HepG2 (cell line): ENCODE results near the gene MIB2. TPM values are rescaled to one million over a fixed set of nuclear protein-coding genes. Genes with fewer than 3 reads are reported as not detected.
"Not testable (repeated sequence)": the region's sequence is repeated elsewhere in the genome, so short reads cannot be mapped to it uniquely, and the experiment has no call there.

Source experiments
- ATAC-seq: fragments of 200-7000 bp; cut with Tn5 transposase; 3 replicates; pipeline ENCODE4 v1.9.1; 2020; ENCODE audit warnings: mild to moderate bottlenecking, moderate library complexity
- BruUV-seq: library from RNA; stranded (reverse); fragments of 400-500 nt; replicated peaks from 2 replicates; lab custom pipeline; 2021; lab: Mats Ljungman, UMichigan
- CTCF ChIA-PET: fragments of 300-600 bp; formaldehyde crosslinking; extraction: SDS; loops from one replicate; lab custom pipeline; 2021; ENCODE audit warnings: low total read pairs, inconsistent platforms, low intra/inter-chr PET ratio; lab: Yijun Ruan, JAX
- POLR2A ChIA-PET: fragments of 350-600 bp; sonication (Branson Sonifier 250); formaldehyde crosslinking; loops from one replicate; lab custom pipeline; 2020; ENCODE audit warnings: antibody characterized with exemption, inconsistent platforms; lab: Yijun Ruan, JAX
- DNase-seq: peaks from one replicate; pipeline ENCODE4 v3.0.0-alpha.2; 2015; ENCODE audit warnings: low spot score
- FAIRE-seq: peaks from 3 replicates; lab custom pipeline; 2011; peaks lifted over from hg19 to GRCh38; lab: Jason Lieb, UNC
- H2AFZ ChIP-seq: one replicate; pipeline ENCODE4 v1.6.1; 2011; ENCODE audit warnings: low read length, inconsistent platforms
- H3K27ac ChIP-seq: fragments of 300-600 bp; 3 replicates; pipeline ENCODE4 v1.8.0; 2011; ENCODE audit warnings: mixed run types, mild to moderate bottlenecking, mixed read lengths, low read length, inconsistent platforms; ENCODE audit not compliant: insufficient read depth; ENCODE audit errors: extremely low read length
- H3K27me3 ChIP-seq, 2 experiments: fragments of 200-600 bp in 1 of 2; 2 replicates in 1 of 2; 3 replicates in 1 of 2; pipeline versions ENCODE4 v1.6.0 to v1.8.0; 2011; ENCODE audit warnings: low read length in 2 of 2, mild to moderate bottlenecking in 2 of 2, moderate library complexity in 2 of 2, inconsistent platforms in 1 of 2; ENCODE audit not compliant: insufficient read depth in 2 of 2, control insufficient read depth in 1 of 2
- H3K36me3 ChIP-seq, 2 experiments: fragments of 200-600 bp in 1 of 2; replicated peaks in 1 of 2; 2 replicates in 1 of 2; 3 replicates in 1 of 2; pipeline versions ENCODE4 v1.5.1 to v1.8.0; 2011; ENCODE audit warnings: low read length in 2 of 2, inconsistent platforms in 1 of 2; ENCODE audit not compliant: insufficient read depth in 2 of 2, control insufficient read depth in 1 of 2
- H3K4me1 ChIP-seq: 2 replicates; pipeline ENCODE4 v1.5.1; 2012; ENCODE audit warnings: low read length, inconsistent platforms; ENCODE audit not compliant: insufficient read depth
- H3K4me2 ChIP-seq: 2 replicates; pipeline ENCODE4 v1.6.0; 2011; ENCODE audit warnings: low read depth, low read length, inconsistent platforms
- H3K4me3 ChIP-seq, 3 experiments: fragments of 200-600 bp in 1 of 3; sonication (generic), shearing (Covaris generic) in 1 of 3; replicated peaks in 1 of 3; 2 replicates each; pipeline ENCODE4 v1.5.1; 2011 to 2016; ENCODE audit warnings: low read length in 3 of 3, inconsistent platforms in 2 of 3, low read depth in 2 of 3, mild to moderate bottlenecking in 2 of 3, control low read depth in 1 of 3, mixed read lengths in 1 of 3; ENCODE audit not compliant: insufficient read depth in 1 of 3
- H3K79me2 ChIP-seq: one replicate; pipeline ENCODE4 v1.6.1; 2011; ENCODE audit warnings: low read length, inconsistent platforms; ENCODE audit not compliant: insufficient read depth
- H3K9ac ChIP-seq: 2 replicates; pipeline ENCODE4 v1.6.0; 2011; ENCODE audit warnings: mild to moderate bottlenecking, low read depth, low read length, inconsistent platforms; ENCODE audit not compliant: insufficient read depth
- H3K9me3 ChIP-seq: 2 replicates; pipeline ENCODE4 v1.5.1; 2012; ENCODE audit warnings: mild to moderate bottlenecking, low read length
- H4K20me1 ChIP-seq: 2 replicates; pipeline ENCODE4 v1.6.0; 2011; ENCODE audit warnings: inconsistent platforms, mild to moderate bottlenecking, low read length, moderate library complexity; ENCODE audit not compliant: insufficient read depth
- WGBS: methylation state at CpG from one replicate; pipeline ENCODE4 v1.1.6; 2017; ENCODE audit warnings: low lambda C conversion rate; 5-methylcytosine and 5-hydroxymethylcytosine counted together
- in situ Hi-C: cut with HindIII; loops from 2 replicates; pipeline ENCODE4 v1.10.0; 2017; ENCODE audit warnings: low pct_unique_long_range_greater_than_20kb; ENCODE audit not compliant: extremely low pct_ligation_motif_present
- intact Hi-C: fragments of 100-400 bp; cut with micrococcal nuclease; formaldehyde crosslinking; loops from one replicate; pipeline ENCODE4 v1.10.0; 2022; ENCODE audit not compliant: unreplicated experiment
- polyA plus RNA-seq, 8 experiments: library from polyadenylated mRNA; depleted of rRNA in 3 of 8; stranded (reverse) in 7 of 8; unstranded in 1 of 8; fragments of >200 nt; fragmentation: Illumina TruSeq in 4 of 8; extraction: Trizol in 4 of 8; gene quantifications; 2 replicates each; pipeline versions ENCODE4 v1.2.1 to v1.2.3, GENCODE V29; 2011 to 2016; ENCODE audit warnings: low read depth in 4 of 8, missing spikeins in 1 of 8, mixed read lengths in 1 of 8; ENCODE audit not compliant: insufficient read depth in 1 of 8
- total RNA-seq, 5 experiments: library from RNA; depleted of rRNA; stranded (reverse); fragments of >200 nt; fragmentation: Illumina TruSeq; extraction: Trizol; gene quantifications; 2 replicates each; pipeline ENCODE4 v1.2.3, GENCODE V29; 2016; ENCODE audit warnings: low read depth in 1 of 5

The MIB2 gene
- total and polyA plus RNA-seq, 2 of the 13 experiments (the other 11 are each of a cell fraction or from before 2014, with no cell fraction given): 19.9 to 30.4 TPM

- ATAC-seq, H3K4me3 ChIP-seq, H3K4me1 ChIP-seq, intact Hi-C loops, H3K27me3 ChIP-seq, BruUV-seq, H3K79me2 ChIP-seq, H3K36me3 ChIP-seq, FAIRE-seq, in situ Hi-C loops, H3K9me3 ChIP-seq, H3K4me2 ChIP-seq, POLR2A ChIA-PET, H2AFZ ChIP-seq, DNase-seq, H4K20me1 ChIP-seq, H3K9ac ChIP-seq, H3K27ac ChIP-seq, CTCF ChIA-PET: not testable (repeated sequence)
- no CpG with 5 or more reads among the region's 16 CpGs for WGBS
Observed at GRCh38 chr1:1639368-1639767, 24.1 kb downstream of the MIB2 start.

- intact Hi-C loops, POLR2A ChIA-PET: not testable (repeated sequence)
Observed at GRCh38 chr1:1640081-1640480, 24.8 kb downstream of the MIB2 start.

DNA sequence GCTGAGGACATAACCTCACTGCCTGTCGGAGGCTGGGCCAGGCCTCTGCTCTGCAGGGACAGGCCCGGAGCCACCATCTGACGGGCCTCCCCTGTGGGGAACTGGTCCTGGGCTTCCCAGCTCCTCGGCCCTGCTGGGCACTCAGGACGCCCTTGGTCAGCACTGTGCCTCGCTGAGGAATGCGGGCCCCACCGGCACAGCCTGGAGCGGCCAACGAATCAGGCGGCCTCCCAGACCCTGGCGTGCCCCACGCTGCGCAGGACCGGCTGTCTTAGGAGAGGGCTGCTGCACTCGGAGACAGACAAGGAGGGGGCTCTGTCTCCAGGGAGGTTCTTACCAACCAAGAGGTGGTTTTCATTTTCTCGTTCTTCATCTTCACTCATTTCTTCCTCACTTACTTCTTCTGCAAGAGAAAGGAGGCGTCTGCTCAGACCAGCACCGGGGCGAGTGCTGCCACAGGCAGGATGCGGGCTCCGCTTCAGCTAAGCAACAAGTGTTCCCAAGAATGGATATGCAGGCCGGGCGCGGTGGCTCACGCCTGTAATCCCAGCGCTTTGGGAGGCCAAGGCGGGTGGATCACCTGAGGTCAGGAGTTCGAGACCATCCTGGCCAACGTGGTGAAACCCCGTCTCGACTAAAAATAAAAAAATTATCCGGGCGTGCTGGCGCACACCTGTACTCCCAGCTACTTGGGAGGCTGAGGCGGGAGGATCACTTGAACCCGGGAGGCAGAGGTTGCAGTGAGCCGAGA, 25.6 kb downstream of the MIB2 start:
- H2AFZ ChIP-seq, ATAC-seq, H3K4me1 ChIP-seq, H3K4me2 ChIP-seq, H3K9me3 ChIP-seq, H3K27ac ChIP-seq, DNase-seq, BruUV-seq, H3K79me2 ChIP-seq, H3K4me3 ChIP-seq, POLR2A ChIA-PET, H3K9ac ChIP-seq, H3K36me3 ChIP-seq, H4K20me1 ChIP-seq, in situ Hi-C loops, intact Hi-C loops, H3K27me3 ChIP-seq, FAIRE-seq, CTCF ChIA-PET: not testable (repeated sequence)
- WGBS: 96% methylated on average over 21 of the region's 38 CpGs

More at GRCh38 chr1:1640081-1640480, 24.8 kb downstream of the MIB2 start:
- H3K4me3 ChIP-seq, CTCF ChIA-PET, H3K27me3 ChIP-seq, in situ Hi-C loops, H3K36me3 ChIP-seq, H3K9ac ChIP-seq, H4K20me1 ChIP-seq, ATAC-seq, H3K79me2 ChIP-seq, H3K4me2 ChIP-seq, H3K9me3 ChIP-seq, H3K4me1 ChIP-seq, FAIRE-seq, H3K27ac ChIP-seq, H2AFZ ChIP-seq, DNase-seq, BruUV-seq: not testable (repeated sequence)
- WGBS: 100% methylated on average over 5 of the region's 25 CpGs

DNA sequence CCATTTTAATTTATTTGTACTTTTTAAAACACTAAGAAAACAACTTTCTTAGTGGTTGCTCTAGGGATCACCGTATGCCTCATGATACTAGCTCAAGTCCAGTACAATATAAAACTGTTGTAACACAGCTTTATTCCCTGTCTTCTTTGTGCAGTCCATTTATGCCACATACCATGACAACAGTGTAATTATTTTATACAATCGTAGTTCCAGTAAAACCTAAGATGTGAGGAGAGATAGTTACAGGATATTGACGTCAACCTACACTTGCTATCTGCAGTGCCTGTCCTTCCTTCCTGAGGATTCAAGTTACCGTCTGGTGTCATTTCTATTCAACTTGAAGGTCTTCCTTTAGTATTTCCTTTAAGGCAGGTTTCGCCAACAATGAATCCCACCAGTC, 31.0 kb downstream of the MIB2 start:
- 91% methylated on average over 5 of the region's 5 CpGs for WGBS
- H4K20me1 ChIP-seq, ATAC-seq, BruUV-seq, H3K4me3 ChIP-seq, in situ Hi-C loops, DNase-seq, H3K79me2 ChIP-seq, H3K9me3 ChIP-seq, H3K27ac ChIP-seq, POLR2A ChIA-PET, H2AFZ ChIP-seq, H3K4me2 ChIP-seq, H3K27me3 ChIP-seq, H3K4me1 ChIP-seq, H3K9ac ChIP-seq, CTCF ChIA-PET, intact Hi-C loops: not testable (repeated sequence)
- H3K36me3 ChIP-seq: peaks cover 0 to 23% of the 10 kb centered on the region in 2 experiments; a peak in 3 of 5 replicates
- FAIRE-seq: peak; percentile 15
